Activated CD8-positive, alpha-beta T cell treated with anti-CD3 and anti-CD28 coated beads for 36 hours (primary cell): ENCODE data around the gene STAM2. TPM values are rescaled to one million over a fixed set of nuclear protein-coding genes. Genes with fewer than 3 reads are reported as not detected.

ENCODE experiments used
- ATAC-seq: fragments of 200-7000 bp; cut with Tn5 transposase; one replicate; pipeline ENCODE4 v1.10.0; 2021; ENCODE audit warnings: mild to moderate bottlenecking, moderate library complexity
- CTCF ChIA-PET: fragments of 350-600 bp; sonication (Branson Sonifier 250); formaldehyde crosslinking; loops from one replicate; lab custom pipeline; 2021; ENCODE audit warnings: antibody characterized with exemption; lab: Charles Lee
- POLR2A ChIA-PET: fragments of 350-600 bp; sonication (Branson Sonifier 250); formaldehyde crosslinking; loops from one replicate; lab custom pipeline; 2021; ENCODE audit warnings: antibody characterized with exemption; lab: Charles Lee
- DNase-seq: peaks from one replicate; pipeline ENCODE4 v3.0.0-alpha.2; 2020
- H3K27ac Mint-ChIP-seq: one replicate; pipeline ENCODE4 v1.8.0; 2021; ENCODE audit warnings: mild to moderate bottlenecking, mixed read lengths
- H3K27me3 Mint-ChIP-seq: one replicate; pipeline ENCODE4 v1.8.0; 2021; ENCODE audit warnings: mixed read lengths
- H3K36me3 Mint-ChIP-seq: one replicate; pipeline ENCODE4 v1.8.0; 2021; ENCODE audit warnings: low read depth, mixed read lengths
- H3K4me1 Mint-ChIP-seq: one replicate; pipeline ENCODE4 v1.8.0; 2021; ENCODE audit warnings: low read depth, mixed read lengths
- H3K4me3 Mint-ChIP-seq: one replicate; pipeline ENCODE4 v1.8.0; 2021; ENCODE audit warnings: mild to moderate bottlenecking, moderate library complexity, mixed read lengths
- H3K9me3 Mint-ChIP-seq: one replicate; pipeline ENCODE4 v1.8.0; 2021; ENCODE audit warnings: mixed read lengths
- CTCF ChIP-seq: fragments of 200-600 bp; IDR thresholded peaks from one replicate; pipeline ENCODE4 v1.8.0; 2022; ENCODE audit warnings: antibody characterized with exemption, mild to moderate bottlenecking
- intact Hi-C: fragments of 100-400 bp; cut with micrococcal nuclease; formaldehyde crosslinking; loops from one replicate; pipeline ENCODE4 v1.10.0; 2022
- total RNA-seq, 2 experiments: library from RNA; stranded (reverse); gene quantifications; one replicate each; pipeline ENCODE4 v1.2.3, GENCODE V29; 2021

Gene STAM2
- total RNA-seq, 2 experiments from 2014 or later = 13.0 to 13.3 TPM

- Mint-ChIP-seq H3K4me3 (no peak overlapping the region), H3K27me3 (peaks cover 2% of the 10 kb centered on the region), H3K27ac (no peak overlapping the region), H3K4me1 (no peaks in the 10 kb centered on the region), H3K36me3 (no peaks in the 10 kb centered on the region), H3K9me3 (no peaks in the 10 kb centered on the region)
- ATAC-seq (no peak), DNase-seq (no peak)
- TF ChIP-seq CTCF = no peak
- intact Hi-C loops = no loop called here
- POLR2A ChIA-PET = no interaction called here
- CTCF ChIA-PET = interaction anchor here (0.9 kb wide), 1 partner anchor 42 kb away, joined by 3 read pairs; no protein-coding TSS in a partner anchor
Measured at GRCh38 chr2:152078023-152078422, 97.5 kb downstream of the STAM2 start.

- TF ChIP-seq CTCF = no peak
- no peak for ATAC-seq
- no peak for DNase-seq
- no peaks in the 10 kb centered on the region for H3K36me3 Mint-ChIP-seq
- POLR2A ChIA-PET = no interaction called here
- intact Hi-C loops = no loop called here
- no peak overlapping the region for H3K4me3 Mint-ChIP-seq
- no peak overlapping the region for H3K27ac Mint-ChIP-seq
- H3K9me3 Mint-ChIP-seq = no peaks in the 10 kb centered on the region
- no peaks in the 10 kb centered on the region for H3K4me1 Mint-ChIP-seq
- CTCF ChIA-PET = no interaction called here
- peaks cover 2% of the 10 kb centered on the region for H3K27me3 Mint-ChIP-seq
Measured at GRCh38 chr2:152075461-152076050, 100.0 kb downstream of the STAM2 start.

GRCh38 chr2:152072011-152072410 lies 103.6 kb downstream of the STAM2 start:
- Mint-ChIP-seq H3K36me3 (no peaks in the 10 kb centered on the region), H3K4me3 (no peak overlapping the region), H3K9me3 (no peaks in the 10 kb centered on the region), H3K27me3 (peaks cover 4% of the 10 kb centered on the region), H3K27ac (no peak overlapping the region), H3K4me1 (no peaks in the 10 kb centered on the region)
- DNase-seq = no peak
- CTCF ChIA-PET = interaction anchor here (0.9 kb wide), 1 partner anchor 9 kb away, joined by 3 read pairs; no protein-coding TSS in a partner anchor
- intact Hi-C loops = no loop called here
- POLR2A ChIA-PET = no interaction called here
- ATAC-seq = no peak
- no peak for TF ChIP-seq CTCF

- Mint-ChIP-seq H3K9me3 (no peaks in the 10 kb centered on the region), H3K4me3 (no peak overlapping the region), H3K4me1 (no peaks in the 10 kb centered on the region), H3K36me3 (no peaks in the 10 kb centered on the region), H3K27me3 (peaks cover 4% of the 10 kb centered on the region), H3K27ac (no peak overlapping the region)
- ChIA-PET CTCF (interaction anchor here (0.9 kb wide), 1 partner anchor 10 kb away, joined by 3 read pairs; no protein-coding TSS in a partner anchor), POLR2A (no interaction called here)
- ATAC-seq = no peak
- no peak for DNase-seq
- no peak for TF ChIP-seq CTCF
- intact Hi-C loops = no loop called here
Measured at GRCh38 chr2:152071518-152071917, 104.0 kb downstream of the STAM2 start.

- H3K4me3 Mint-ChIP-seq = no peak overlapping the region
- no peak for TF ChIP-seq CTCF
- H3K4me1 Mint-ChIP-seq = no peaks in the 10 kb centered on the region
- H3K9me3 Mint-ChIP-seq = no peaks in the 10 kb centered on the region
- ATAC-seq (no peak), DNase-seq (no peak)
- ChIA-PET CTCF (interaction anchor here (0.9 kb wide), 1 partner anchor 10 kb away, joined by 3 read pairs; no protein-coding TSS in a partner anchor), POLR2A (no interaction called here)
- H3K27me3 Mint-ChIP-seq = peaks cover 4% of the 10 kb centered on the region
- H3K27ac Mint-ChIP-seq = no peak overlapping the region
- no peaks in the 10 kb centered on the region for H3K36me3 Mint-ChIP-seq
- intact Hi-C loops = no loop called here
Measured at GRCh38 chr2:152071092-152071491, 104.5 kb downstream of the STAM2 start.
